Karpas-422 (cell line): ENCODE data around the gene DYNC1I1. TPM values are rescaled to one million over a fixed set of nuclear protein-coding genes. Genes with fewer than 3 reads are reported as not detected.

ENCODE experiments used
- DNase-seq: peaks from one replicate; pipeline ENCODE4 v3.0.0-alpha.2; 2015
- H2AFZ ChIP-seq: fragments of 200-600 bp; sonication (generic); 2 replicates; pipeline ENCODE4 v1.6.1; 2014; ENCODE audit warnings: antibody characterized with exemption, low read length, mixed read lengths
- H3K27ac ChIP-seq: fragments of 200-600 bp; sonication (generic); 2 replicates; pipeline ENCODE4 v1.5.1; 2014; ENCODE audit warnings: mild to moderate bottlenecking, low read length, moderate library complexity
- H3K27me3 ChIP-seq: fragments of 200-600 bp; sonication (generic); 2 replicates; pipeline ENCODE4 v1.6.1; 2014; ENCODE audit warnings: low read length, mixed read lengths
- H3K36me3 ChIP-seq: fragments of 200-600 bp; sonication (generic); 2 replicates; pipeline ENCODE4 v1.6.1; 2014; ENCODE audit warnings: low read length, mixed read lengths; ENCODE audit not compliant: insufficient read depth
- H3K4me1 ChIP-seq: fragments of 200-600 bp; sonication (generic); 2 replicates; pipeline ENCODE4 v1.6.1; 2014; ENCODE audit warnings: mild to moderate bottlenecking, low read length, mixed read lengths
- H3K4me2 ChIP-seq: fragments of 200-600 bp; sonication (generic); 2 replicates; pipeline ENCODE4 v1.6.1; 2014; ENCODE audit warnings: low read length, low read depth, mild to moderate bottlenecking; ENCODE audit not compliant: poor library complexity, severe bottlenecking
- H3K4me3 ChIP-seq: fragments of 200-600 bp; sonication (generic); 2 replicates; pipeline ENCODE4 v1.5.1; 2014; ENCODE audit warnings: mild to moderate bottlenecking, antibody characterized with exemption, low read length, mixed read lengths
- H3K79me2 ChIP-seq: fragments of 200-600 bp; sonication (generic); 2 replicates; pipeline ENCODE4 v1.6.1; 2014; ENCODE audit warnings: mild to moderate bottlenecking, low read length, mixed read lengths
- H3K9ac ChIP-seq: fragments of 200-600 bp; sonication (generic); 2 replicates; pipeline ENCODE4 v1.6.0; 2014; ENCODE audit warnings: low read length
- H3K9me2 ChIP-seq: fragments of 200-600 bp; sonication (generic), shearing (Covaris generic); replicated peaks from 2 replicates; pipeline ENCODE4 v1.6.0; 2014; ENCODE audit warnings: mild to moderate bottlenecking, low read length, moderate library complexity; ENCODE audit not compliant: insufficient read depth
- H3K9me3 ChIP-seq: fragments of 300-700, 200-600 bp; sonication (generic); 2 replicates; pipeline ENCODE4 v1.6.1; 2014; ENCODE audit warnings: low read length, mixed read lengths
- H4K20me1 ChIP-seq: fragments of 200-600 bp; sonication (generic); 2 replicates; pipeline ENCODE4 v1.6.1; 2014; ENCODE audit warnings: mild to moderate bottlenecking, antibody characterized with exemption, low read length, low read depth; ENCODE audit not compliant: insufficient read depth
- total RNA-seq: library from RNA; depleted of rRNA; stranded (reverse); fragments of >200 nt; shearing (Covaris generic); gene quantifications from 2 replicates; pipeline ENCODE4 v1.2.3, GENCODE V29; 2014; ENCODE audit warnings: low replicate concordance

Gene DYNC1I1
- total RNA-seq, 1 experiment from 2014 or later = not detected

- DNase-seq = no peak
- H3K9me3 ChIP-seq = no peaks in the 10 kb centered on the region
- H3K27ac ChIP-seq = no peak overlapping the region
- no peak overlapping the region for H2AFZ ChIP-seq
- H3K4me2 ChIP-seq = no peak overlapping the region
- H3K4me3 ChIP-seq = no peak overlapping the region
- no peaks in the 10 kb centered on the region for H3K27me3 ChIP-seq
- H3K36me3 ChIP-seq = no peaks in the 10 kb centered on the region
- no peaks in the 10 kb centered on the region for H3K9me2 ChIP-seq
- H3K79me2 ChIP-seq = no peaks in the 10 kb centered on the region
- H3K9ac ChIP-seq = no peak overlapping the region
- H4K20me1 ChIP-seq = no peaks in the 10 kb centered on the region
- no peaks in the 10 kb centered on the region; the same call in 1 of the 2 replicates for H3K4me1 ChIP-seq
Measured at GRCh38 chr7:95893484-95893883, 121.1 kb downstream of the DYNC1I1 start.

- Histone ChIP-seq H3K4me2 (no peak overlapping the region), H3K4me3 (no peak overlapping the region), H4K20me1 (no peaks in the 10 kb centered on the region), H2AFZ (no peak overlapping the region), H3K36me3 (no peaks in the 10 kb centered on the region), H3K9ac (no peak overlapping the region), H3K27ac (no peak overlapping the region), H3K9me3 (no peaks in the 10 kb centered on the region), H3K79me2 (no peaks in the 10 kb centered on the region), H3K27me3 (no peaks in the 10 kb centered on the region), H3K4me1 (no peaks in the 10 kb centered on the region; the same call in 1 of the 2 replicates), H3K9me2 (no peaks in the 10 kb centered on the region)
- DNase-seq = no peak
Measured at GRCh38 chr7:95897557-95898251, 125.3 kb downstream of the DYNC1I1 start.

DNA sequence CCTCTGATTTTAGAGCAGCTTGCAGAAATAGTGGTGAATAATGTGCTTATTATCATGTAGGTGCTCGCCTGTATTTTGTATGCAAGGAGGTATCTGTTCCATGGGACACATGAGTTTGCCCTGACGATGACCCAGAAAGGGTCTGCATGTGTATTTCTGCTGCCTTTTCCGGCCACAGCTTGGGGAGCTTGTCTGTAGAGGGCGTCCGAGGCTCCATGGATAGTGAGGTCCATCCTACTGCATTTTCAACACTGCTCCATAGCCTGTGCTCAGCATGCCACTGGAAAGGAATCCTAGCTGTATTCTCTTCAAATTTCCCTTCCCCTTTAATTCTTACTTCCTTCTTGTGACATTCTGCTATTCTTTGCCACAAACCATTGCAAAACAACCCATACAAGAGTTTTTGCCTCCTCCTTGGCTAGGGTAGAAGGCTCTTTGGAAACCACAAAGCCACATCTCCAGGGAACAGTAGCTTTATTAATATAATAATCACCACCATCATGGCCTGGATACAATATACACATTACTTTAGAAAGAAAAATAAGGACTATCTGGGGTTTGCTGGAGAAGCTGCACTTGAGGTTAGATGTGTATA is 127.7 kb downstream of the DYNC1I1 start:
- Histone ChIP-seq H2AFZ (no peak overlapping the region), H4K20me1 (no peaks in the 10 kb centered on the region), H3K4me2 (no peak overlapping the region), H3K27me3 (no peaks in the 10 kb centered on the region), H3K79me2 (no peaks in the 10 kb centered on the region), H3K27ac (no peak overlapping the region), H3K4me1 (no peaks in the 10 kb centered on the region; the same call in 1 of the 2 replicates), H3K36me3 (no peaks in the 10 kb centered on the region), H3K9me2 (no peaks in the 10 kb centered on the region), H3K9ac (no peak overlapping the region), H3K9me3 (no peaks in the 10 kb centered on the region), H3K4me3 (no peak overlapping the region)
- DNase-seq = no peak

DNA sequence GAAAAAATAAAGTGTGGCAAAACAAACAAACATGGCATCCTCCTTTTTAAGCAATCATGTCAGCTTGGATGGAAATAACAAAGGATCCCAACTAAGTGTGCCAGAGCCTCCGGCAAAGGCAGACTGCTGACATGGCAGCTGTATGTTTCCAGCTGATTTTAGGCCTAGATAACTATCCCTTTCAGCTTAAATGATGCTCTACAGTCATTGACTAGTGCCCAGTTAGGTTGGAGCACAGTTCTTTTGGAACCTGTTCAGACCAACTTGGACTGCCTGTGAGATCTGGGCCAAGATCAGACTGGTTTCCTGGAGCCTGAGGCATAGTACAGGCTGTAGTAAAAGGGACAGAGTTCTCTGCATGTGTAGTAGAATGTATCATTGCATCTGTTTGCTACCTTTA is 128.7 kb downstream of the DYNC1I1 start:
- H3K9me3 ChIP-seq = no peaks in the 10 kb centered on the region
- no peaks in the 10 kb centered on the region for H3K79me2 ChIP-seq

DNA sequence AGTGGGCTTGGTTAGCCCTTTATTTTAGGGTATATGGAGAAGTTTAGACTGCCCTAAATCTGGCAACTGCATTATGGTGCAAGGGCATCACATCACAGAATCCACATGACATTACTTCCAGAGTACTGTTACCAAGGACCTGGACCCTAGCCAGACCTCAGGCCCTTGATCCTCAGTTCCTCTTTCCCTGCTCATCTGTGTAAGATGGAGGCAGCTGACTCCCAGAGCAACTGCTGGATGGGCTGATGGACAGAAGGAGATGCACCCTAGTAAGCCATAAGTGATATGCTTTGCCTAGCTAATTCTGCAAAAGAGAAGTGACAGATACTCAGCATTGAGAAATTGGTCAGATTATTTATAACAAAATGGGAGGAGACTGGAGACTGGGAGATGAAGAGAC is 131.7 kb downstream of the DYNC1I1 start:
- no peaks in the 10 kb centered on the region for H3K4me1 ChIP-seq
- no peak overlapping the region for H2AFZ ChIP-seq
- no peak overlapping the region for H3K9ac ChIP-seq
- no peak for DNase-seq
- no peaks in the 10 kb centered on the region for H3K9me3 ChIP-seq
- H3K27ac ChIP-seq = no peak overlapping the region
- H3K79me2 ChIP-seq = no peaks in the 10 kb centered on the region
- no peaks in the 10 kb centered on the region for H3K9me2 ChIP-seq
- no peaks in the 10 kb centered on the region for H3K36me3 ChIP-seq
- no peaks in the 10 kb centered on the region for H4K20me1 ChIP-seq
- H3K4me2 ChIP-seq = no peak overlapping the region
- H3K27me3 ChIP-seq = no peaks in the 10 kb centered on the region
- H3K4me3 ChIP-seq = no peak overlapping the region

More for the DNA sequence above, 128.7 kb downstream of the DYNC1I1 start:
- Histone ChIP-seq H3K27me3 (no peaks in the 10 kb centered on the region), H3K9ac (no peak overlapping the region), H3K27ac (no peak overlapping the region), H2AFZ (no peak overlapping the region), H3K36me3 (no peaks in the 10 kb centered on the region), H3K9me2 (no peaks in the 10 kb centered on the region), H3K4me3 (no peak overlapping the region), H4K20me1 (no peaks in the 10 kb centered on the region), H3K4me1 (no peaks in the 10 kb centered on the region; the same call in 1 of the 2 replicates), H3K4me2 (no peak overlapping the region)
- no peak for DNase-seq

DNA sequence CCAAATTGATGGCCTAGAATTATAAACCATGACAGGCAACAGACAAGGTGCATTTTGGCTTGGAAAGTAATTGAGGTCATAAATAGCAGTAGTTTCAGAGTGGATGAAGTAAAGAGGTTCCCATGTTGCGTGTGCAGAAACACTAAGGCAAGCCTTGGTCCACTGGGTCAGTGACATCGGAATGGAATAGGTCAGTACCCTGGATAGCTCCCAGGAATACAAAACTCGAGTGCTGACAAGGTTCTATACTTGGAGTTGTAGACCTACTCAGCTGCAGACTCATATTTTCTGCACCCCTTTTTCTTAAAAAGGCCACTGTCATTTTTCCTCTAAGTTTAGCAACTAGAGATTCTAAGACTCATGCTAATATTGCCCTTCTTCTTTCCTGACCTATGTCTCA is 132.8 kb downstream of the DYNC1I1 start:
- H3K4me2 ChIP-seq = no peak overlapping the region
- H3K9ac ChIP-seq = no peak overlapping the region
- H3K27me3 ChIP-seq = no peaks in the 10 kb centered on the region
- no peak for DNase-seq
- no peak overlapping the region for H2AFZ ChIP-seq
- no peaks in the 10 kb centered on the region for H3K9me3 ChIP-seq
- no peaks in the 10 kb centered on the region for H3K79me2 ChIP-seq
- no peaks in the 10 kb centered on the region for H3K4me1 ChIP-seq
- H3K4me3 ChIP-seq = no peak overlapping the region
- H4K20me1 ChIP-seq = no peaks in the 10 kb centered on the region
- H3K36me3 ChIP-seq = no peaks in the 10 kb centered on the region
- no peak overlapping the region for H3K27ac ChIP-seq
- H3K9me2 ChIP-seq = no peaks in the 10 kb centered on the region

GRCh38 chr7:95906851-95907250 is 134.5 kb downstream of the DYNC1I1 start:
- Histone ChIP-seq H3K9ac (no peak overlapping the region), H3K4me3 (no peak overlapping the region), H3K4me1 (no peaks in the 10 kb centered on the region), H3K4me2 (no peak overlapping the region), H2AFZ (no peak overlapping the region), H3K9me3 (no peaks in the 10 kb centered on the region), H3K27me3 (no peaks in the 10 kb centered on the region), H4K20me1 (no peaks in the 10 kb centered on the region), H3K79me2 (no peaks in the 10 kb centered on the region), H3K9me2 (no peaks in the 10 kb centered on the region), H3K27ac (no peak overlapping the region), H3K36me3 (no peaks in the 10 kb centered on the region)
- DNase-seq = no peak

DNA sequence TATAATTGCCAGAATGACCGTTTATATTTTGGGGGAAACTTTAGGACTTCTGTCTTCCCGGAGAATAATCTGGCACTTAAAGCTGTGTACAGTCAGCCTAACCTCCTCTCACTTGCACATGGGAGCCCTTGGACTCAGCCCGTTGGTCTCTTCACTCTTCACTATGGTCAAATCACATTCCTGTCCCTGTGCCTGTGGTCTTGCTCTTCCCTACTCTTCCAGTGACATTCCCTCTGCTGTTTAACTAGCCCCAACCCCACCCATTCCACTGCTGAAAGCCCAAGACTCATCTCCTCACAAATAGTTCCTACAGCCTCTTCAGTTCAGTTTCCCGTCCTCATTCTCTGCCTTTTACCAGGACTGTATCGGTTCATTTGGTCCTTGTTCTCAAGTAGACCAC is 135.0 kb downstream of the DYNC1I1 start:
- Histone ChIP-seq H3K4me1 (no peaks in the 10 kb centered on the region), H3K36me3 (no peaks in the 10 kb centered on the region)

More for the DNA sequence above, 135.0 kb downstream of the DYNC1I1 start:
- Histone ChIP-seq H3K27ac (no peak overlapping the region), H3K9me3 (no peaks in the 10 kb centered on the region), H3K9ac (no peak overlapping the region), H4K20me1 (no peaks in the 10 kb centered on the region), H3K27me3 (no peaks in the 10 kb centered on the region), H3K9me2 (no peaks in the 10 kb centered on the region), H3K4me2 (no peak overlapping the region), H2AFZ (no peak overlapping the region), H3K79me2 (no peaks in the 10 kb centered on the region), H3K4me3 (no peak overlapping the region)
- no peak for DNase-seq
